ENCODE data around the gene CISH. TPM values are rescaled to one million over a fixed set of nuclear protein-coding genes. Genes with fewer than 3 reads are reported as not detected.

The CISH gene
- total RNA-seq, 5 donors from 2014 or later (not counting 1 experiment from before 2014, with no cell fraction given): 37.4 to 217 (median 190) TPM

- DNase-seq (peak in 1 of 35 experiments; percentile 36), ATAC-seq (replicated peaks in 1 of 4) (peak in 2 of 4 experiments; percentile 3 to 7)
- H3K27ac ChIP-seq (ENCODE audit: low read length): peak overlapping the region; percentile 60
- no peaks in the 10 kb centered on the region for H3K9me3 Mint-ChIP-seq
- ChIA-PET POLR2A (interaction anchor here in 1 of 2 donors (1.5 kb wide), 1 partner anchor 41 kb away, joined by 5 read pairs; no protein-coding TSS in a partner anchor), CTCF (interaction anchor here (0.6 to 6.3 kb wide), 10 partner anchors 13 to 738 kb away, joined by 3 to 139 read pairs (median 5); partner anchors contain the start of genes CISH (in 2 of the 2) and MAPKAPK3 (in 1 of the 2))
- no peaks in the 10 kb centered on the region for H3K27me3 Mint-ChIP-seq
- H3K9me3 ChIP-seq: no peaks in the 10 kb centered on the region
- peaks cover 3% of the 10 kb centered on the region for H3K36me3 Mint-ChIP-seq
- H3K27ac Mint-ChIP-seq: peak overlapping the region; percentile 95 to 98
- peaks cover 8 to 18% of the 10 kb centered on the region in 2 donors for H3K36me3 ChIP-seq (ENCODE audit: control insufficient read depth in 2 of 2, extremely low read depth in 1 of 2, insufficient read depth in 1 of 2, low read length in 1 of 2)
- no peaks in the 10 kb centered on the region for H3K27me3 ChIP-seq (replicated peaks in 1 of 2; ENCODE audit: control insufficient read depth in 2 of 2, extremely low read depth in 1 of 2, insufficient read depth in 2 of 2, low read length in 1 of 2)
- H3K4me1 Mint-ChIP-seq: peaks cover 73 to 90% (median 80%) of the 10 kb centered on the region in 3 donors
- H3K4me3 ChIP-seq (ENCODE audit: control insufficient read depth in 1 of 2, extremely low read depth in 1 of 2, low read length in 1 of 2): peak overlapping the region in 1 of 2 donors; percentile 17
- peaks cover 37 to 95% of the 10 kb centered on the region in 2 experiments for H3K4me1 ChIP-seq (ENCODE audit: control insufficient read depth in 1 of 2, extremely low read depth in 1 of 2, insufficient read depth in 2 of 2, low read length in 2 of 2)
- peak overlapping the region; percentile 13 to 84 (median 60) for H3K4me3 Mint-ChIP-seq
- 30% methylated on average over 1 of the region's 4 CpGs for WGBS (ENCODE audit: insufficient coverage)
These were observed 38.7 kb downstream of the CISH start for GRCh38 chr3:50572801-50573371.

- Mint-ChIP-seq H3K36me3 (no peaks in the 10 kb centered on the region), H3K27me3 (no peaks in the 10 kb centered on the region), H3K9me3 (no peaks in the 10 kb centered on the region), H3K4me3 (peak overlapping the region; percentile 7 to 84 (median 63)), H3K27ac (peak overlapping the region; percentile 95 to 98), H3K4me1 (peaks cover 76 to 86% (median 77%) of the 10 kb centered on the region in 3 donors)
- peak; percentile 18 to 27 (median 24) for ATAC-seq (replicated peaks in 1 of 4)
- no peaks in the 10 kb centered on the region for H3K27me3 ChIP-seq (replicated peaks in 1 of 2; ENCODE audit: control insufficient read depth in 2 of 2, extremely low read depth in 1 of 2, insufficient read depth in 2 of 2, low read length in 1 of 2)
- peaks cover 39 to 93% of the 10 kb centered on the region in 2 experiments for H3K4me1 ChIP-seq (ENCODE audit: control insufficient read depth in 1 of 2, extremely low read depth in 1 of 2, insufficient read depth in 2 of 2, low read length in 2 of 2)
- POLR2A ChIA-PET: interaction anchor here in 1 of 2 donors (1.5 kb wide), 1 partner anchor 41 kb away, joined by 5 read pairs; no protein-coding TSS in a partner anchor
- no peaks in the 10 kb centered on the region for H3K9me3 ChIP-seq
- WGBS (ENCODE audit: insufficient coverage): 0% methylated on average over 1 of the region's 1 CpG
- H3K27ac ChIP-seq (ENCODE audit: low read length): peak overlapping the region; percentile 60
- peaks cover 6 to 11% of the 10 kb centered on the region in 2 donors for H3K36me3 ChIP-seq (ENCODE audit: control insufficient read depth in 2 of 2, extremely low read depth in 1 of 2, insufficient read depth in 1 of 2, low read length in 1 of 2)
- CTCF ChIA-PET: interaction anchor here (0.9 to 6.3 kb wide), 8 partner anchors 14 to 739 kb away, joined by 3 to 139 read pairs (median 11); partner anchors contain the start of genes CISH (in 2 of the 2) and MAPKAPK3 (in 1 of the 2)
- DNase-seq: peak; percentile 55 to 89 (median 75)
- no peak overlapping the region for H3K4me3 ChIP-seq (ENCODE audit: control insufficient read depth in 1 of 2, extremely low read depth in 1 of 2, low read length in 1 of 2)
These were observed 39.4 kb downstream of the CISH start for GRCh38 chr3:50572158-50572557.

- no peak overlapping the region for H3K27ac ChIP-seq (ENCODE audit: low read length)
- WGBS (ENCODE audit: insufficient coverage): no CpG with 5 or more reads among the region's 4 CpGs
- H3K4me1 ChIP-seq (ENCODE audit: control insufficient read depth in 1 of 2, extremely low read depth in 1 of 2, insufficient read depth in 2 of 2, low read length in 2 of 2): peaks cover 42 to 93% of the 10 kb centered on the region in 2 experiments
- H3K27me3 Mint-ChIP-seq: no peaks in the 10 kb centered on the region
- H3K36me3 ChIP-seq (ENCODE audit: control insufficient read depth in 2 of 2, extremely low read depth in 1 of 2, insufficient read depth in 1 of 2, low read length in 1 of 2): peaks cover 2 to 7% of the 10 kb centered on the region in 2 donors
- H3K27ac Mint-ChIP-seq: peak overlapping the region; percentile 95 to 98
- ATAC-seq (replicated peaks in 1 of 4): no peak
- no peak for DNase-seq
- peaks cover 77 to 86% (median 81%) of the 10 kb centered on the region in 3 donors for H3K4me1 Mint-ChIP-seq
- no peaks in the 10 kb centered on the region for H3K9me3 ChIP-seq
- H3K27me3 ChIP-seq (replicated peaks in 1 of 2; ENCODE audit: control insufficient read depth in 2 of 2, extremely low read depth in 1 of 2, insufficient read depth in 2 of 2, low read length in 1 of 2): no peaks in the 10 kb centered on the region
- POLR2A ChIA-PET: no interaction called here
- no peak overlapping the region for H3K4me3 ChIP-seq (ENCODE audit: control insufficient read depth in 1 of 2, extremely low read depth in 1 of 2, low read length in 1 of 2)
- CTCF ChIA-PET: interaction anchor here (0.5 to 6.3 kb wide), 8 partner anchors 16 to 1667 kb away, joined by 3 to 139 read pairs (median 14); partner anchors contain the start of genes CISH (in 2 of the 2) and MAPKAPK3 (in 1 of the 2)
- peak overlapping the region in 2 of 3 donors; percentile 17 to 84 for H3K4me3 Mint-ChIP-seq
- H3K9me3 Mint-ChIP-seq: no peaks in the 10 kb centered on the region
- H3K36me3 Mint-ChIP-seq: no peaks in the 10 kb centered on the region
These were observed 40.1 kb downstream of the CISH start for GRCh38 chr3:50571486-50571885.

GRCh38 chr3:50570508-50571279 is 40.9 kb downstream of the CISH start:
- CTCF ChIA-PET: interaction anchor here (0.5 to 6.3 kb wide), 11 partner anchors 16 to 1666 kb away, joined by 3 to 139 read pairs (median 6); partner anchors contain the start of genes CISH (in 2 of the 2) and MAPKAPK3 (in 1 of the 2)
- no peaks in the 10 kb centered on the region for H3K9me3 ChIP-seq
- H3K4me3 ChIP-seq (ENCODE audit: control insufficient read depth in 1 of 2, extremely low read depth in 1 of 2, low read length in 1 of 2): no peak overlapping the region
- Mint-ChIP-seq H3K27me3 (no peaks in the 10 kb centered on the region), H3K36me3 (no peaks in the 10 kb centered on the region), H3K9me3 (no peaks in the 10 kb centered on the region), H3K4me1 (peaks cover 76 to 85% (median 78%) of the 10 kb centered on the region in 3 donors), H3K4me3 (peak overlapping the region; percentile 84 to 93 (median 90)), H3K27ac (peak overlapping the region; percentile 95 to 98)
- H3K36me3 ChIP-seq (ENCODE audit: control insufficient read depth in 2 of 2, extremely low read depth in 1 of 2, insufficient read depth in 1 of 2, low read length in 1 of 2): peaks cover 0 to 7% of the 10 kb centered on the region in 2 donors
- DNase-seq: no peak
- H3K27ac ChIP-seq (ENCODE audit: low read length): peak overlapping the region; percentile 88
- H3K4me1 ChIP-seq (ENCODE audit: control insufficient read depth in 1 of 2, extremely low read depth in 1 of 2, insufficient read depth in 2 of 2, low read length in 2 of 2): peaks cover 42 to 89% of the 10 kb centered on the region in 2 experiments
- no peak for ATAC-seq (replicated peaks in 1 of 4)
- WGBS (ENCODE audit: insufficient coverage): 100% methylated on average over 1 of the region's 5 CpGs
- H3K27me3 ChIP-seq (replicated peaks in 1 of 2; ENCODE audit: control insufficient read depth in 2 of 2, extremely low read depth in 1 of 2, insufficient read depth in 2 of 2, low read length in 1 of 2): no peaks in the 10 kb centered on the region
- POLR2A ChIA-PET: interaction anchor here in 1 of 2 donors (1.2 kb wide), 1 partner anchor 41 kb away, joined by 3 read pairs; the partner anchor contains the start of gene CISH

GRCh38 chr3:50568947-50569749 is 42.4 kb downstream of the CISH start, which contains the start of gene HEMK1:
TSS of gene HEMK1 (plus strand) at chr3:50569522. CDS start at chr3:50571105, 1,583 bp downstream.
- no peaks in the 10 kb centered on the region for H3K27me3 Mint-ChIP-seq
- Histone ChIP-seq H3K4me1 (ENCODE audit: control insufficient read depth in 1 of 2, extremely low read depth in 1 of 2, insufficient read depth in 2 of 2, low read length in 2 of 2) (peaks cover 34 to 74% of the 10 kb centered on the region in 2 experiments), H3K36me3 (ENCODE audit: control insufficient read depth in 2 of 2, extremely low read depth in 1 of 2, insufficient read depth in 1 of 2, low read length in 1 of 2) (peaks cover 0 to 7% of the 10 kb centered on the region in 2 donors), H3K9me3 (no peaks in the 10 kb centered on the region), H3K4me3 (ENCODE audit: control insufficient read depth in 1 of 2, extremely low read depth in 1 of 2, low read length in 1 of 2) (peak within 1 kb of the TSS; percentile 90 to 95), H3K27ac (ENCODE audit: low read length) (peak within 1 kb of the TSS; percentile 88), H3K27me3 (replicated peaks in 1 of 2; ENCODE audit: control insufficient read depth in 2 of 2, extremely low read depth in 1 of 2, insufficient read depth in 2 of 2, low read length in 1 of 2) (no peaks in the 10 kb centered on the region)
- ATAC-seq (replicated peaks in 1 of 4) (peak; percentile 58 to 69 (median 64)), DNase-seq (peak; percentile 74 to 94 (median 86))
- POLR2A ChIA-PET: interaction anchor here in 1 of 2 donors (0.6 to 0.9 kb wide), 2 partner anchors 42 to 96 kb away, joined by 3 read pairs; no protein-coding TSS in a partner anchor
- peaks cover 62 to 76% (median 69%) of the 10 kb centered on the region in 3 donors for H3K4me1 Mint-ChIP-seq
- peak within 1 kb of the TSS; percentile 84 to 93 (median 90) for H3K4me3 Mint-ChIP-seq
- WGBS (ENCODE audit: insufficient coverage): under 1% methylated on average over 53 of the region's 55 CpGs
- CTCF ChIA-PET: interaction anchor here (0.5 to 6.3 kb wide), 8 partner anchors 20 to 954 kb away, joined by 3 to 139 read pairs (median 6); partner anchors contain the start of genes CISH (in 2 of the 2) and MAPKAPK3 (in 1 of the 2)
- no peaks in the 10 kb centered on the region for H3K9me3 Mint-ChIP-seq
- H3K36me3 Mint-ChIP-seq: no peaks in the 10 kb centered on the region
- H3K27ac Mint-ChIP-seq: peak within 1 kb of the TSS; percentile 97 to 98

Data from T-cell (primary cell).